ENCODE results near the gene STYXL1.

STYXL1 gene

DNA sequence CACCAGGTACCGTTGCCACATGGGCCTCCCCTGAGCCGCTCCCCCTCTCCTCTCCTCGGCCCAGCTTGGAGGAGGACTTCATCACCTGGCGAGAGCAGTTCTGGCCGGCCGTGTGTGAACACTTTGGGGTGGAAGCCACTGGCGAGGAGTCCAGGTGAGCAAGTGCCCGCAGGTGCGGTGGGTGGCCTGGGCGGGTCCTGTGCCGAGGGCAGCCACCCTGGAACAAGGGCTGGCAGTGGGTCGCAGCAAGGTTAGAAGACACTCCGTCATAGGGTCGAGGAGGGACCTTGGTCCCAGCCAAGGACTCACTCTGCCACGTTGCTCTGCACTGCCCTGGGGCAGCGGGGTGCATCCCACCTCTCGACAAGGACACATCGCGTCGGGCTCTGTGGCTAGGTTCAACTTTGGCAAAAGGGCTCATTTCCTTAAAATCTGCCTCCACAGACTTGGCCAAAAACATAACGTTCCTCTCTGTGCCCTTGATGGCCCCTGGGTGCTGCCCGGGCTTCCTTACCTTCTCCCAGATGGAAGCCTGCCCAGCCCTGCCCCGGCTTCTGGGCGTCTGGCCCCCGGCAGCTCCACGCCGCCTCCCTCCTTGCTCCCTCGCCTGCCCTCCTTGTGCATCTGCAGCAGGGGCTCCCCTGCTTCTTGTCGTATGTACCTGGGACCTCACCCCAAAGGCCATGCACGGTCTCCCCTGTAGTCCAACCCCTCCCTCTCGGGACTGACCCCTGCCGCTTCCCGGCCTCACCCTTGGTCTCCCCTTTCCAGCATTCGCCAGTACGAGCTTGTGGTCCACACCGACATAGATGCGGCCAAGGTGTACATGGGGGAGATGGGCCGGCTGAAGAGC, 66.1 kb downstream of the STYXL1 start:
- DNase-seq (ENCODE audit: extremely low read depth in 1 of 2, low read depth in 1 of 2) = no peak

- DNase-seq (ENCODE audit: extremely low read depth in 1 of 2, low read depth in 1 of 2) = no peak
Observed at GRCh38 chr7:75981203-75981452, 66.7 kb downstream of the STYXL1 start.

GRCh38 chr7:75980430-75981202, 67.2 kb downstream of the STYXL1 start:
- DNase-seq (ENCODE audit: extremely low read depth in 1 of 2, low read depth in 1 of 2) = no peak

GRCh38 chr7:75979759-75980429, 67.9 kb downstream of the STYXL1 start:
- DNase-seq (ENCODE audit: extremely low read depth in 1 of 2, low read depth in 1 of 2) = no peak

- DNase-seq (ENCODE audit: extremely low read depth in 1 of 2, low read depth in 1 of 2) = no peak
Observed at GRCh38 chr7:75977743-75978142, 70.1 kb downstream of the STYXL1 start.

- DNase-seq (ENCODE audit: extremely low read depth in 1 of 2, low read depth in 1 of 2) = no peak
Observed at GRCh38 chr7:75971961-75972763, 75.6 kb downstream of the STYXL1 start.

DNA sequence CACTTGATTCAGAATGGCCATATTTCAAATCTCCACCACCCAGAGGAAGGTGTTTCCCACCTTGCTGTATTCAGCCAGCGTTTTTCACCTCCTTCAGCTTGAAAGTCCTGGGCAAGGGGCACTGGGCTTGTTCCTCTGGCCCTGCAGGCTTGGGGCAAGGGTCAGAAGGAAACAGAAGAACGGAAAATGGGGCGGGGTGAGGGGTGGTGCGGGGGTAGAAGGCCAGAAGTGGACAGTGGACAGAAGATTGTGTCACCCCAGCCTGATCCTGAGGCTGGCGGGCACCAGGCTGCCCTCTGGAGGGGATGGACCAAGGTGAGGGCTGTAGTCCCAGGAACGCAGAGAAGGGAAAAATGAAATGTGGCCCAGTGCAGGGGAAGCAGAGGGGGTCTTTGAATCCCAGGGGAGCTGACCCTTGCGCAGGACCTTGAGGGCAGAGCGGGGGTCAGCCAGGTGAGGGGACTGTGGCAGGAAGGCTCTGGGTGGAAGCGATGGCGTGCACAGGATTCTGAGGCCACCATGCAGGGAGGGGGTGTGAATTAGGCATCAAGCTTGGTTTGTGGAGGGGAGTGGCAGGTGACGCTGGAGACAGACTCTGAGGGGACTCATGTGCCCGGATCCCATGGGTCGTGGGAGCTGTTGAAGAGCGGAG, 76.4 kb downstream of the STYXL1 start:
- DNase-seq (ENCODE audit: extremely low read depth in 1 of 2, low read depth in 1 of 2) = no peak

GRCh38 chr7:75969704-75970498, 77.9 kb downstream of the STYXL1 start:
- no peak for DNase-seq (ENCODE audit: extremely low read depth in 1 of 2, low read depth in 1 of 2)

- no peak for DNase-seq (ENCODE audit: extremely low read depth in 1 of 2, low read depth in 1 of 2)
Observed at GRCh38 chr7:75969182-75969581, 78.6 kb downstream of the STYXL1 start.

- no peak for DNase-seq (ENCODE audit: extremely low read depth in 1 of 2, low read depth in 1 of 2)
Observed at GRCh38 chr7:75968561-75969001, 79.2 kb downstream of the STYXL1 start.

GRCh38 chr7:75968012-75968411, 79.8 kb downstream of the STYXL1 start:
- DNase-seq (ENCODE audit: extremely low read depth in 1 of 2, low read depth in 1 of 2) = no peak

- DNase-seq (ENCODE audit: extremely low read depth in 1 of 2, low read depth in 1 of 2) = no peak
Observed at GRCh38 chr7:75967487-75967997, 80.3 kb downstream of the STYXL1 start.

- DNase-seq (ENCODE audit: extremely low read depth in 1 of 2, low read depth in 1 of 2) = no peak
Observed at GRCh38 chr7:75967055-75967454, 80.7 kb downstream of the STYXL1 start.

GRCh38 chr7:75966190-75966961, 81.4 kb downstream of the STYXL1 start:
- DNase-seq (ENCODE audit: extremely low read depth in 1 of 2, low read depth in 1 of 2) = no peak

DNA sequence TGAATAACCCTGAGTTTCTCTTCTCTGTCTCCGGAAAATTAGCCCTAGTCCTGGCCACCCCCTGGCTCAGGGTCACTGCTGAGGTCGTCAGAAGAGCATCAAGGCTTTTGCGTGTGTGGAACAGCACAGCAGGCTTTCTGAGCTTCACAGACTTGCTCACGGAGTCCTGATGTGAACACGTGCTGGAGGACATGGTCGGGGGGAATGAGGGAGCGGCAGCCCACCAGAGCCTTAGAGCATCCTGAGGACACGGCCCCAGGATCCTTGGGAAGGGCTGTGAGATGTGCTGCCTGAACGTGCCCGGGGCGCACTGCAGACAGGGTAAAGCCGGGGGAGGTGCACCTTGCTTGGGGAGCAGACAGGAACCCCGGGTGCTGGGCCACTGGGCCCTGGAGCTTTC, 82.2 kb downstream of the STYXL1 start:
- no peak for DNase-seq (ENCODE audit: extremely low read depth in 1 of 2, low read depth in 1 of 2)

DNA sequence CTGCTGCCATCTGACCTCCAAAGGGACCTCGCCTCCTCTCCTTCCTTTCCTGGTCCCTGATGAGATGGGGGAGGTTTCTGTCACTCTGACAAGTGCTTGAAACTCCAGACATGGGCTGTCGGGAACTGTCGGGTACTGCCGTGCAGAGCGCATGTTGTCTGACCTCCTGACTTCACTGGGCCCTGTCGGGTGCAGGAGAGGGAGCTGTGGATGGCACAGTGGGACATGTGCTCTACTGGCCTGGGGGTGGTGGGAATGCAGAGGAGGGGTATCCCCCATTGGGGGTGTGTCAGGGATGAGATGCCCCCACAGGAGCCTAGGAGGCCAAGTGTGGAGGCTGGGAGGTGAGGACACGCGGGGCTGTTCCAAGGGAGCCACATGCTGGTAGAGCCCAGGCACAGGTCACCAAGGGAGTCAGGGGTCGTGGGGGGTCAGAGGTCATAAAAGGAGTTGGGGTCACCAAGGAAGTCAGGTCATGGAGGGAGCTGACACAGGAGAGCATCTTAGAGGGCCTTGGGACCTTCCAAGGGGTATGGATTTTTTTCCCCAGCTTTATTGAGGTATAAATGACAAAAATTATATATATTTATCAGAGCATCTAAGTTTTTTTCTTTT, 84.3 kb downstream of the STYXL1 start:
- no peak for DNase-seq (ENCODE audit: extremely low read depth in 1 of 2, low read depth in 1 of 2)

DNA sequence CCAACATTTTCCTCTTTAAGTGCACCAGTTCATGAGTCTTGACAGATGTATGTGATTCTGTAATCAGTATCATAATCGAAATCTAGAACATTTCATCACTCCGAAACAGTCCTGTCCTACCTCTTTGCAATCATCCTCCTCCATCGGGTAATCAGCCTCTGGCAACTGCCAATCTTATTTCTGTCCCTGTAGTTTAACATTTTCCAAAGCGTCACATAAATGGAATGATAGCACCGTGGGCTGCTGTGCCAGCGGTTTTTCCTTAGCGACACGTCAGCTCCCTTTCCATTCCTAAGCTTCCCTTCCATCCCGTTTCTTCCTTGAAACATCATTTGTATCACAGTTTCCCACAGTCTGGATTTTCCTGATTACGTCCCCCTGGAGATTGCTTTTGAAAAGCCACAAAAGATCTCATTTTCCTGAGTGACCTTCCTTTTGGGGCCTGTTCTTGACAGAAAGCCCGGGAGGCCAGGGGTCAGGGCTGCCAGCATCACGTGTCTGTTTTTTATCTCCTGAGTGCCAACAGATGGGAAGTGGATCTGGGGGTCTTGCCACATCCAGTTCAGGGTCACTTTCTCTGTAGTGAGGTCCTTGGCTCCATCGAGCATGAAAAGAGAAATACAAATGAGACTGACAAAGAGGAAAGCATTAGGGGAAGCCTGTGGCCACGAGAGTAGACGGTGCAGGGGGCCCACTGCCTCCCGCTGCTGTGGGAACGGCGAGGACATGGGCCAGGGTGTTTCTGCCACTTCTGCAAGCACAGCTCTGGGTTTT, 85.0 kb downstream of the STYXL1 start:
- DNase-seq (ENCODE audit: extremely low read depth in 1 of 2, low read depth in 1 of 2) = no peak

- no peak for DNase-seq (ENCODE audit: extremely low read depth in 1 of 2, low read depth in 1 of 2)
Observed at GRCh38 chr7:75961218-75961617, 86.6 kb downstream of the STYXL1 start.

All from stimulated activated CD8-positive, alpha-beta memory T cell treated with anti-CD3 and anti-CD28 coated beads, Interleukin-7, amount 100 ng/mL, for 48 hours (primary cell).